SK-N-SH (cell line): ENCODE results near the gene ZXDB. TPM values are rescaled to one million over a fixed set of nuclear protein-coding genes. Genes with fewer than 3 reads are reported as not detected.
"Not testable (repeated sequence)": the region's sequence is repeated elsewhere in the genome, so short reads cannot be mapped to it uniquely, and the experiment has no call there.

Source experiments
- CTCF ChIA-PET: fragments of 300-600, 350-600 bp; formaldehyde crosslinking; extraction: SDS; loops from one replicate; lab custom pipeline; 2021; lab: Yijun Ruan, JAX
- POLR2A ChIA-PET: fragments of 350-600 bp; sonication (Branson Sonifier 250); formaldehyde crosslinking; extraction: SDS; loops from one replicate; lab custom pipeline; 2020; ENCODE audit warnings: antibody characterized with exemption, inconsistent platforms; lab: Yijun Ruan, JAX
- DNase-seq: peaks from one replicate; pipeline ENCODE4 v3.0.0; 2012
- H2AFZ ChIP-seq: fragments of 200-600 bp; sonication (generic); 2 replicates; pipeline ENCODE4 v1.8.1; 2016; ENCODE audit warnings: antibody characterized with exemption, mild to moderate bottlenecking, low read depth
- H3F3A ChIP-seq: fragments of 200-600 bp; sonication (generic); replicated peaks from 2 replicates; pipeline ENCODE3; 2016; ENCODE audit warnings: antibody characterized with exemption, mild to moderate bottlenecking; ENCODE audit not compliant: insufficient read depth
- H3K27ac ChIP-seq, 2 experiments: fragments of 200-500 bp in 1 of 2; fragments of 200-600 bp in 1 of 2; sonication (Bioruptor generic) in 1 of 2; sonication (generic), shearing (Covaris generic) in 1 of 2; 2 replicates each; pipeline versions ENCODE4 v1.5.1 to v1.6.1; 2014 to 2016; ENCODE audit warnings: low read depth in 2 of 2, inconsistent platforms in 1 of 2, low read length in 1 of 2, mild to moderate bottlenecking in 1 of 2, mixed read lengths in 1 of 2
- H3K27me3 ChIP-seq: fragments of 200-600 bp; sonication (generic), shearing (Covaris generic); 2 replicates; pipeline ENCODE4 v1.6.1; 2016; ENCODE audit warnings: mixed run types; ENCODE audit not compliant: insufficient read depth
- H3K36me3 ChIP-seq, 2 experiments: fragments of 200-500 bp in 1 of 2; fragments of 200-600 bp in 1 of 2; sonication (Bioruptor generic) in 1 of 2; sonication (generic) in 1 of 2; replicated peaks in 1 of 2; 2 replicates each; pipeline versions ENCODE3 to v1.5.1; 2014 to 2016; ENCODE audit warnings: low read length in 1 of 2, mild to moderate bottlenecking in 1 of 2; ENCODE audit not compliant: insufficient read depth in 2 of 2, control insufficient read depth in 1 of 2
- H3K4me1 ChIP-seq, 2 experiments: fragments of 200-500 bp in 1 of 2; fragments of 200-600 bp in 1 of 2; sonication (Bioruptor generic) in 1 of 2; sonication (generic), shearing (Covaris generic) in 1 of 2; 2 replicates each; pipeline versions ENCODE4 v1.5.1 to v1.6.1; 2014 to 2016; ENCODE audit warnings: low read depth in 1 of 2, low read length in 1 of 2, mixed run types in 1 of 2; ENCODE audit not compliant: insufficient read depth in 2 of 2, control insufficient read depth in 1 of 2
- H3K4me2 ChIP-seq: fragments of 200-600 bp; sonication (generic), shearing (Covaris generic); 2 replicates; pipeline ENCODE4 v1.6.1; 2017; ENCODE audit warnings: mixed run types
- H3K4me3 ChIP-seq, 2 experiments: fragments of 200-500 bp in 1 of 2; fragments of 200-600 bp in 1 of 2; sonication (Bioruptor generic) in 1 of 2; sonication (generic), shearing (Covaris generic) in 1 of 2; 2 replicates each; pipeline versions ENCODE4 v1.5.1 to v1.8.1; 2014 to 2016; ENCODE audit warnings: low read depth in 2 of 2, inconsistent platforms in 1 of 2, low read length in 1 of 2, mild to moderate bottlenecking in 1 of 2, mixed read lengths in 1 of 2, moderate library complexity in 1 of 2
- H3K79me2 ChIP-seq: fragments of 200-600 bp; sonication (generic); 2 replicates; pipeline ENCODE4 v1.8.1; 2017; ENCODE audit warnings: mild to moderate bottlenecking; ENCODE audit not compliant: insufficient read depth
- H3K9ac ChIP-seq: fragments of 200-600 bp; sonication (generic); 2 replicates; pipeline ENCODE4 v1.6.1; 2017; ENCODE audit warnings: mixed run types
- H3K9me2 ChIP-seq: fragments of 200-600 bp; sonication (generic); 2 replicates; pipeline ENCODE4 v1.6.1; 2017; ENCODE audit warnings: mixed run types
- H3K9me3 ChIP-seq: fragments of 200-600 bp; sonication (generic); 2 replicates; pipeline ENCODE4 v1.6.1; 2017; ENCODE audit warnings: mixed run types, mild to moderate bottlenecking, moderate library complexity
- H4K20me1 ChIP-seq: fragments of 200-600 bp; sonication (generic); 2 replicates; pipeline ENCODE4 v1.6.1; 2017; ENCODE audit warnings: mild to moderate bottlenecking, mixed run types; ENCODE audit not compliant: insufficient read depth
- CHD2 ChIP-seq: fragments of 150-350 bp; IDR thresholded peaks from 2 replicates; pipeline ENCODE4 v1.6.1; 2018; ENCODE audit warnings: low read length; ENCODE audit not compliant: partially characterized antibody
- EZH2phosphoT487 ChIP-seq: fragments of 200-600 bp; sonication (generic); IDR thresholded peaks from 2 replicates; pipeline ENCODE4 v1.6.1; 2017; ENCODE audit warnings: low read depth, mixed run types, mild to moderate bottlenecking, antibody characterized with exemption, moderate library complexity, borderline replicate concordance
- FOXJ3 ChIP-seq: sonication (generic); formaldehyde crosslinking; IDR thresholded peaks from 2 replicates; pipeline ENCODE4 v1.5.1; 2020; ENCODE audit warnings: mild to moderate bottlenecking, missing genetic modification reagents
- JUND ChIP-seq: IDR thresholded peaks from 2 replicates; pipeline ENCODE4 v1.4.0; 2012
- MEF2A ChIP-seq: IDR thresholded peaks from 2 replicates; pipeline ENCODE4 v1.4.0; 2012; ENCODE audit warnings: low read depth, borderline replicate concordance
- NFIC ChIP-seq: IDR thresholded peaks from 2 replicates; pipeline ENCODE4 v1.4.0; 2012; ENCODE audit warnings: borderline replicate concordance
- RFX5 ChIP-seq: IDR thresholded peaks from 2 replicates; pipeline ENCODE4 v1.6.1; 2012; ENCODE audit warnings: mild to moderate bottlenecking, improper control_type of control experiment, low read length
- RXRA ChIP-seq: IDR thresholded peaks from 2 replicates; pipeline ENCODE4 v1.4.0; 2012; ENCODE audit warnings: low read depth, mild to moderate bottlenecking, borderline replicate concordance
- SIN3A ChIP-seq: IDR thresholded peaks from 2 replicates; pipeline ENCODE4 v1.6.1; 2012; ENCODE audit warnings: low read depth, mild to moderate bottlenecking, low read length, moderate library complexity, borderline replicate concordance
- TAF1 ChIP-seq: IDR thresholded peaks from 2 replicates; pipeline ENCODE4 v1.6.1; 2012; ENCODE audit warnings: low read depth, mild to moderate bottlenecking, low read length, moderate library complexity, borderline replicate concordance
- TCF12 ChIP-seq: IDR thresholded peaks from 2 replicates; pipeline ENCODE4 v1.4.0; 2012
- WGBS: methylation state at CpG from one replicate; pipeline ENCODE4 v1.1.6; 2017; ENCODE audit warnings: low lambda C conversion rate; 5-methylcytosine and 5-hydroxymethylcytosine counted together
- polyA plus RNA-seq, 3 experiments: library from polyadenylated mRNA; depleted of rRNA; stranded (reverse); fragments of >200 nt; gene quantifications; 2 replicates each; pipeline ENCODE4 v1.2.3, GENCODE V29; 2012
- TF ChIP-seq, protein P1 (sequence below): fragments of 150-350 bp; IDR thresholded peaks from 2 replicates; pipeline ENCODE4 v1.6.1; 2017; ENCODE audit warnings: antibody characterized with exemption, low read length, low read depth, borderline replicate concordance

Gene ZXDB
- polyA plus RNA-seq, 1 of the 3 experiments (the other 2 are of a cell fraction): 1.7 TPM

DNA sequence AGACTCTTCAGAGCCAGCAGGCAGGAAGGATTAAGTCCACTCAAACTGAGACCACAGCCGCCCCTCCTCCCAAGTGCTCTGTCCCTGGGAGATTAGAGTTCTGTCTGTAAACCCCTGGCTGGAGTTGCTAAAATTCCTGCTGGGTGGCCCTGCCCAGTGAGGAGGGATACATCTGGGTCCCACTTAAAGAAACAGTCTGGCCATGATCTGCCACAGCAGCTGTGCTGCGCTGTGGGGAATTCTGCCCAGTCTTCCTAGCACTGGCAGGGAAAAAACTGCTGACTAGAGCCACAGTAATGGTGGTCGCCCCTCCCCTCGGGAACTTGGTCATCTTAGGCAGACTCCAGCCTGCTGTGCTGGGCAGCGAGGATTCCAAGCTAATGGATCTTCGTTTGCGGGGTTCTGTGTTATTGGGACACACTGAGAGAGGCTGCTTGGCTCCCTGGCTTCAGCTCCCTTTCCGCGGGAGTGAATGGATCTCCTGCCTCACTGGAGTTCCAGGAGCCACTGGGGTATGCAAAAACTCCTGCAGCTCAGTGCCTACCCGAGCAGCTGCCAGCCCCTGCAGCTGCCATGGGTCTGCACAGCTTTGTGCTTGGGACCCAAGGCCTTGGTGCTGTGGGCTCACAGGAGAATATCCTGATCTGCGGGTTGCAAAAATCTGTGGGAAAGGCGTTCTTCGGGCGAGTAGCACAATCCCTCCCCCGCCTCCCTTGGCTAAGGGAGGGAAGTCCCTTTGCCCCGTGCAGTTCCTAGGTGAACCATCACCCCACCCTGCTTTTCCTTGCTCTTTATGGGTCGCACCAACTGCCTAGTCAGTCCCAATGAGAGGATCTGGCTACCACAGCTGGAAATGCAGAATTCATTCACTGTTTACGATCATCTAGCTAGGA, 15.7 kb downstream of the ZXDB start:
- no peak for DNase-seq
- Histone ChIP-seq H3K4me3 (no peak overlapping the region), H4K20me1 (no peaks in the 10 kb centered on the region), H3K79me2 (no peaks in the 10 kb centered on the region), H3K36me3 (no peaks in the 10 kb centered on the region), H3K27me3 (peaks cover 8% of the 10 kb centered on the region; the same call in 1 of the 2 replicates), H2AFZ (no peak overlapping the region), H3K9me2 (no peaks in the 10 kb centered on the region), H3K4me1 (no peaks in the 10 kb centered on the region), H3K9me3 (no peaks in the 10 kb centered on the region; the same call in 1 of the 2 replicates), H3F3A (no peaks in the 10 kb centered on the region), H3K9ac (no peak overlapping the region), H3K4me2 (no peak overlapping the region), H3K27ac (no peak overlapping the region)
- ChIA-PET CTCF (no interaction called here), POLR2A (no interaction called here)
- TF ChIP-seq EZH2phosphoT487: no peak
- 47% methylated on average over 10 of the region's 18 CpGs for whole genome bisulfite sequencing

DNA sequence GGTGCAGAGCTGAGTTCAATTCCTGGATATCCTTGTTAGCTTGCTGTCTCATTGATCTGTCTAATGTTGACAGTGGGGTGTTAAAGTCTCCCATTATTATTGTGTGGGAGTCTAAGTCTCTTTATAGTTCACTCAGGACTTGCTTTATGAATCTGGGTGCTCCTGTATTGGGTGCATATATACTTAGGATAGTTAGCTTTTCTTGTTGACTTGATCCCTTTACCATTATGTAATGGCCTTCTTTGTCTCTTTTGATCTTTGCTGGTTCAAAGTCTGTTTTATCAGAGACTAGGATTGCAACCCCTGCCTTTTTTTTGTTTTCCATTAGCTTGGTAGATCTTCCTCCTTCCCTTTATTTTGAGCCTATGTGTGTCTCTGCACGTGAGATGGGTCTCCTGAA, 21.5 kb downstream of the ZXDB start:
- H3K9me2 ChIP-seq, H3K79me2 ChIP-seq, POLR2A ChIA-PET, H3K9me3 ChIP-seq, H4K20me1 ChIP-seq, H3K36me3 ChIP-seq, H2AFZ ChIP-seq, H3F3A ChIP-seq, H3K9ac ChIP-seq, CTCF ChIA-PET, DNase-seq, H3K27me3 ChIP-seq, H3K4me2 ChIP-seq, H3K4me1 ChIP-seq, H3K27ac ChIP-seq, H3K4me3 ChIP-seq: not testable (repeated sequence)
- WGBS: 0% methylated on average over 1 of the region's 1 CpG

DNA sequence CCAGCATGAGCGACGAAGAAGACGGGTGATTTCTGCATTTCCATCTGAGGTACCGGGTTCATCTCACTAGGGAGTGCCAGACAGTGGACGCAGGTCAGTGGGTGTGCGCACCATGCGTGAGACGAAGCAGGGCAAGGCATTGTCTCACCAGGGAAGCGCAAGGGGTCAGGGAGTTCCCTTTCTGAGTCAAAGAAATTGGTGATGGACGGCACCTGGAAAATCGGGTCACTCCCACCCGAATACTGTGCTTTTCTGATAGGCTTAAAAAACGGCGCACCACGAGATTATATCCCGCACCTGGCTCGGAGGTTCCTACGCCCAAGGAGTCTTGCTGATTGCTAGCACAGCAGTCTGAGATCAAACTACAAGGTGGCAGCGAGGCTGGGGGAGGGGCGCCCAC, 37.6 kb downstream of the ZXDB start:
- 80% methylated on average over 16 of the region's 20 CpGs for WGBS
- H3K4me1 ChIP-seq, POLR2A ChIA-PET, H3K4me2 ChIP-seq, H4K20me1 ChIP-seq, H3F3A ChIP-seq, H3K36me3 ChIP-seq, CTCF ChIA-PET, H3K9me2 ChIP-seq, H3K27me3 ChIP-seq, H3K27ac ChIP-seq, H3K79me2 ChIP-seq, H3K4me3 ChIP-seq, H2AFZ ChIP-seq, DNase-seq, H3K9me3 ChIP-seq, H3K9ac ChIP-seq: not testable (repeated sequence)

DNA sequence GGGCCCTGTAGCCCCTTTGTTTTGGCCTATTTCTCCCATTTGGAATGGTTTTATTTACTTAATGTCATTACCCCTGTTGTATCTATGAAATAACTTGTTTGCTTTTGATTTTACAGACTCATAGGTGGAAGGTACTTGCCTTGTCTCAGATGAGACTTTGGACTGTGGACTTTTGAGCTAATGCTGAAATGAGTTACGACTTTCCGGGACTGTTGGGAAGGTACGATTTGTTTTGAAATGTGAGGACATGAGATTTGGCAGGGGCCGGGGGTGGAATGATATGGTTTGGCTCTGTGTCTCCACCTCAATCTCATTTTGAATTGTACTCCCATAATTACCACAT, 48.8 kb downstream of the ZXDB start:
- Histone ChIP-seq H3K9me2 (no peaks in the 10 kb centered on the region), H3K27me3 (no peaks in the 10 kb centered on the region), H4K20me1 (no peaks in the 10 kb centered on the region), H3K4me3 (no peak overlapping the region), H3K4me2 (no peak overlapping the region), H3K9ac (no peak overlapping the region), H3K9me3 (no peaks in the 10 kb centered on the region), H3K27ac (no peak overlapping the region), H3K4me1 (no peaks in the 10 kb centered on the region), H3K36me3 (no peaks in the 10 kb centered on the region), H2AFZ (no peak overlapping the region), H3F3A (no peaks in the 10 kb centered on the region), H3K79me2 (no peaks in the 10 kb centered on the region)
- no peak for DNase-seq
- ChIA-PET POLR2A (no interaction called here), CTCF (no interaction called here)
- TF ChIP-seq SIN3A: no peak
- no peak for TF ChIP-seq MEF2A
- TF ChIP-seq, protein P1, sequence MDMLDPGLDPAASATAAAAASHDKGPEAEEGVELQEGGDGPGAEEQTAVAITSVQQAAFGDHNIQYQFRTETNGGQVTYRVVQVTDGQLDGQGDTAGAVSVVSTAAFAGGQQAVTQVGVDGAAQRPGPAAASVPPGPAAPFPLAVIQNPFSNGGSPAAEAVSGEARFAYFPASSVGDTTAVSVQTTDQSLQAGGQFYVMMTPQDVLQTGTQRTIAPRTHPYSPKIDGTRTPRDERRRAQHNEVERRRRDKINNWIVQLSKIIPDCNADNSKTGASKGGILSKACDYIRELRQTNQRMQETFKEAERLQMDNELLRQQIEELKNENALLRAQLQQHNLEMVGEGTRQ: no peak
- no peak for TF ChIP-seq TCF12
- TF ChIP-seq CHD2: no peak
- TF ChIP-seq FOXJ3 (CRISPR knock-in tag): no peak
- no peak for TF ChIP-seq RFX5
- no peak for TF ChIP-seq RXRA
- no peak for TF ChIP-seq JUND
- TF ChIP-seq TAF1: no peak
- no peak for TF ChIP-seq NFIC
- WGBS: 36% methylated on average over 4 of the region's 4 CpGs
